Activated CD4-positive, alpha-beta memory T cell treated with anti-CD3 and anti-CD28 coated beads, Interleukin-2, amount 10 ng/mL, durations not matched to agents 7 days and 5 days (primary cell): ENCODE data around the gene METTL14. TPM values are rescaled to one million over a fixed set of nuclear protein-coding genes. Genes with fewer than 3 reads are reported as not detected.
A peak's percentile ranks its signal among the peaks of the same experiment; 100 is the strongest.
"Not testable (repeated sequence)": the region's sequence is repeated elsewhere in the genome, so short reads cannot be mapped to it uniquely, and the experiment has no call there.

Source experiments
- CTCF ChIA-PET: fragments of 350-600 bp; sonication (Branson Sonifier 250); formaldehyde crosslinking; loops from one replicate; lab custom pipeline; 2021; ENCODE audit warnings: antibody characterized with exemption, inconsistent platforms; lab: Charles Lee
- POLR2A ChIA-PET: fragments of 350-600 bp; sonication (Branson Sonifier 250); formaldehyde crosslinking; loops from one replicate; lab custom pipeline; 2021; ENCODE audit warnings: antibody characterized with exemption; lab: Charles Lee
- DNase-seq: peaks from one replicate; pipeline ENCODE4 v3.0.0-alpha.2; 2020
- H3K27ac Mint-ChIP-seq: one replicate; pipeline ENCODE4 v1.8.0; 2021; ENCODE audit warnings: mild to moderate bottlenecking, mixed read lengths
- H3K27me3 Mint-ChIP-seq: one replicate; pipeline ENCODE4 v1.8.0; 2021; ENCODE audit warnings: mixed read lengths
- H3K36me3 Mint-ChIP-seq: one replicate; pipeline ENCODE4 v1.8.0; 2021; ENCODE audit warnings: low read depth, mixed read lengths
- H3K4me1 Mint-ChIP-seq: one replicate; pipeline ENCODE4 v1.8.0; 2021; ENCODE audit warnings: mixed read lengths
- H3K4me3 Mint-ChIP-seq: one replicate; pipeline ENCODE4 v1.8.0; 2021; ENCODE audit warnings: mild to moderate bottlenecking, mixed read lengths
- H3K9me3 Mint-ChIP-seq: one replicate; pipeline ENCODE4 v1.8.0; 2021; ENCODE audit warnings: mixed read lengths
- total RNA-seq, 2 experiments: library from RNA; stranded (reverse); gene quantifications; one replicate each; pipeline ENCODE4 v1.2.3, GENCODE V29; 2021

The METTL14 gene
- total RNA-seq = 10 to 100 TPM; 44.3 to 46.2 TPM

DNA sequence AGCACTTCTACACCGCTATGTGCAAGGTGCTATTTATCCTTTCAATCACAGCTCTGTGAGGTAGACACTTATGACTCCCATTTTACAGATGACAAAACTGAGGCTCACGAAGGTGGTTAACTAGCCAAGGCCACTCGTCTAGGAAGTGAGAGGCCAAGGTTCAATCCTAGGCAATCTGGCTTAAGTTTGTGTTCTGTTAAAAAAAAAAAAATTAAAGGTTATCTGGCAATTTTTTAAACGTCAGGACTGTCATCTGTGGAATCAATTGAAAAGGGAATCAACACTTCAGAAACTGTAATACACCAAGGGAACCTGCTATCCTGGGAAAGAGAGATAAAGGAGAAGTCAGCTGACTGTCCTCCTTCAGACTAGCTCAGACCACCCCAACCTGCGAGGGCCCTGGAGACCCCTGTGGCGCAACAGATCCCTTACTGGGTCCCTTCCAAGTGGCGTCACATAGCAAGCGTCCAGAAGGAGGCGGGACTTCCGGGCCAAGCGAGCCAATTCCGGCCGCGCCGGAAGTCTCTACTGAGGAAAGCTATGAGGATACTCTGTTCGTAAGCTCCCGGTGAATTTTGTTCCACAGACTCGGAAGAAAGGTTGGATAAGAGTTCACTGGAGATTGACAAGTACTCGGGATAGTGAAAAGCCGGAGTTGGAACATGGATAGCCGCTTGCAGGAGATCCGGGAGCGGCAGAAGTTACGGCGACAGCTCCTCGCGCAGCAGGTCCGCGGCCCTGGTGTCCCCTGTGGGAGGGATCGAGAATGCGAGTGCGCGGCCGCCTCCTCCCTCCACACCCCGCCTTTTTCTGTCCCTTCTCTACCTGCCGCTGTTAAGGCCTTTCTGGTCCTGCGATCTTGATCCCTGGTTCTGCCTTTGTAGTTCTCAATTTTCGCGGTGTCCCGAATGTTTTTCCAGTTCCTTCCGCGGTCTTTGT is at the start of gene METTL14:
METTL14 (plus strand) TSS at position 520 of the 939 bp plus-strand sequence; CDS start at position 663, 143 bp downstream.
- Mint-ChIP-seq H3K4me3 (peak within 1 kb of the TSS; percentile 88), H3K27ac (peak within 1 kb of the TSS; percentile 87), H3K9me3 (no peaks in the 10 kb centered on the region), H3K27me3 (peaks cover 2% of the 10 kb centered on the region), H3K36me3 (peaks cover 13% of the 10 kb centered on the region), H3K4me1 (peaks cover 33% of the 10 kb centered on the region)
- ChIA-PET CTCF (interaction anchor here (0.8 to 1.9 kb wide), 8 partner anchors 9 to 332 kb away, joined by 3 to 4 read pairs (median 3); partner anchors contain the start of genes PRSS12 and SEC24D), POLR2A (interaction anchor here (0.6 to 1.8 kb wide), 17 partner anchors 8 to 769 kb away, joined by 3 to 15 read pairs (median 4); a partner anchor contains a TSS)
- peak; percentile 90 for DNase-seq

DNA sequence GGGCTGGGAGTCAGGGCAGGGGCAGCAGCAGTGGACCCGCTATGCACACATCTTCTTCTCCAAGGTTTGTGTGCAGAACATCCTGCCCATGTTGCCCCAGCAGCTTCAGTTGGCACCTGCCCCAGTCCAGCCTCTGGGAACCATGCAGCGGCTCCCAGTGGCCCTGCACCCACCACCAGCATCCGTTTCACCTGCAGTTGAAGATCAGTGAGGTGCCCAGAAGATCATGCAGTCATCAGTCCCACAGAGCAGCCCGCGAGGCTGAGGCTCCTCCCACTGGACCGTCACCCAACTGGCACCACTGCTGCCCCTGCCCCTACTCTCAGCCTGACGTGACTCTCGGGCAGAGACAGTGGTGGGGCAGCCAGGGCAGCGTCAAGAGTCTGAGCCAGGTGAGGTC is 49.1 kb upstream of the METTL14 start:
- DNase-seq, POLR2A ChIA-PET, H3K27me3 Mint-ChIP-seq, H3K4me1 Mint-ChIP-seq, CTCF ChIA-PET, H3K4me3 Mint-ChIP-seq, H3K9me3 Mint-ChIP-seq, H3K27ac Mint-ChIP-seq: not testable (repeated sequence)
- H3K36me3 Mint-ChIP-seq = peaks cover 19% of the 10 kb centered on the region

DNA sequence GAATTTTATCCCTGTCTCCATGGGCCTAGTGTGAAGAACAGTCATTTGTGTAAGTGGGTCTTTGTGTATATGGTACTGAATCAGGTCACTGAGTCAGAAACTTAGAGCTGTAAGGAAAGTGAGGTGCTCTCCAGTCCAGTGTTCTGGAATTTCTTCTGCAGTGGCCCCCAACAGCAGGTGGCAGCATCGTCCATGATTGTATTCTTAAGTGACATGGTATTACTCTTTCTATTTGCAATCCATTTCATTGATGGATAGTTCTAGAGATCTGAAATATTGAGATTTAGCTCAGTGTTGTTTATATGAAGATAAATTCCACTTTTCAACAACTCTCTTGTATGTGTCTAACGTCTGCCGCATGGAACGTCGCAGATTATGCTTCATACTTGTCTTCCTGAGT is 20.5 kb upstream of the METTL14 start:
- H3K9me3 Mint-ChIP-seq, H3K4me1 Mint-ChIP-seq, H3K27me3 Mint-ChIP-seq, POLR2A ChIA-PET, H3K27ac Mint-ChIP-seq, CTCF ChIA-PET, H3K4me3 Mint-ChIP-seq, H3K36me3 Mint-ChIP-seq: not testable (repeated sequence)
- DNase-seq = peak; percentile 41

DNA sequence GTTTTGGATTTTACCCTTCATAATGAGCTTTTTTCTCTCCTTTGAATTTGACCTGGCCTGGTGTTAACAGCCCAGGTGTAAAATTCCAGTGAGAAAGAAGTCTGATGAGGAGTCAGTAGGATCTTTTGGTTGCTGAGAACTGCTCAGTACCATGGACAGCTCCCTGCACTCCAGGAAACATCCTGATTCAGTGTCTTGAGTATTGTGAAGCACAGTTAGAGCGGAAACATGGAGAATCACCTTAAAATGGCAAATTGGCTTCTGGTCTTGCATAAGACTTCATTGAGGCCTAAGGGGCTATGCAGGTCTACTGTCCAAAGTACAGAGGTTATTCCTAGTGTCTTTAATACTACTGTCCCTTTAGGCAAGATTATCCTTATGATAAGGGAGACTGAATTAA is 16.0 kb upstream of the METTL14 start:
- H3K4me3 Mint-ChIP-seq, H3K4me1 Mint-ChIP-seq, H3K27me3 Mint-ChIP-seq, POLR2A ChIA-PET, CTCF ChIA-PET, H3K36me3 Mint-ChIP-seq, H3K27ac Mint-ChIP-seq, H3K9me3 Mint-ChIP-seq: not testable (repeated sequence)
- peak; percentile 64 for DNase-seq

DNA sequence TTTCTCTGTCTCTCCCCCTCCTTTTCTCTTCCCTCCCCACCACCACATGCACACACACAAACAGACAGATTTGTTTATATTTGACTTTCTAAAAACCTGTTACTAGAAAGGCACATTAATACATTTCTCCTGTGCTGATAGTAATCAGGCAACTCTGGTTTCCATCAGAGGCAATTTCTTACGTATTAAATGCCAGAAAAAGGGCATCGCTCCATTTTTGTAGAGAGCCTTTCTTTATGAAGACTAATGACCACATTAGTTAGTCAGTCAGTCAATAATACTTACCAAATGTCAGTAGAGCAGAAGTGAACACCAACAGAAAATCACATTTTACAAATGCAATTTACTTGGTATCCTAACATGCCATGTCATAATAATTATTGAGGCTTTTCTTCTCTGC is 14.2 kb upstream of the METTL14 start:
- POLR2A ChIA-PET = not testable (repeated sequence)

DNA sequence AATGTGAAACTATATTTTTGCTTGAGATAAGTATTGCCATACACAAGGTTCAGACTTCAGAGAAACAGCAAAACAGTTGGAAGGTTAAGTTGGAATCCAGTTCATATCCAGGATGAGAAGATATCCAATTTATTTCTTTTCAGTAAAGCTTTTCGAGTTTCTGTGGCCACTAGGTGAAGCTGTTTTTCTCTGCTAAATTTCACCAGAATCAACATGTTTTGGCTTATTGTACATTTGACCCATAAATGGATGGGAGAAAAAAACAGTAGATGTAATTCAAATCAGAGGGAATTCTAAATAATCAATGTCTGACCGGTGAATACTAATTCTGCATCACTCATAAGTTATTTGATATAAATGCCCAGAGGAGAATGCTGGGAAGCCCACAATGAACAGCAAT is 9.1 kb upstream of the METTL14 start:
- no peak overlapping the region for H3K27ac Mint-ChIP-seq
- no peaks in the 10 kb centered on the region for H3K27me3 Mint-ChIP-seq
- H3K4me3 Mint-ChIP-seq = no peak overlapping the region
- CTCF ChIA-PET = no interaction called here
- POLR2A ChIA-PET = interaction anchor here (0.9 kb wide), 1 partner anchor 9 kb away, joined by 3 read pairs; the partner anchor contains the start of gene METTL14
- no peaks in the 10 kb centered on the region for H3K36me3 Mint-ChIP-seq
- no peak for DNase-seq
- H3K9me3 Mint-ChIP-seq = no peaks in the 10 kb centered on the region
- H3K4me1 Mint-ChIP-seq = no peaks in the 10 kb centered on the region

More for the DNA sequence above, 14.2 kb upstream of the METTL14 start:
- H3K4me1 Mint-ChIP-seq, H3K4me3 Mint-ChIP-seq, CTCF ChIA-PET, H3K36me3 Mint-ChIP-seq, H3K27me3 Mint-ChIP-seq, DNase-seq, H3K27ac Mint-ChIP-seq, H3K9me3 Mint-ChIP-seq: not testable (repeated sequence)

DNA sequence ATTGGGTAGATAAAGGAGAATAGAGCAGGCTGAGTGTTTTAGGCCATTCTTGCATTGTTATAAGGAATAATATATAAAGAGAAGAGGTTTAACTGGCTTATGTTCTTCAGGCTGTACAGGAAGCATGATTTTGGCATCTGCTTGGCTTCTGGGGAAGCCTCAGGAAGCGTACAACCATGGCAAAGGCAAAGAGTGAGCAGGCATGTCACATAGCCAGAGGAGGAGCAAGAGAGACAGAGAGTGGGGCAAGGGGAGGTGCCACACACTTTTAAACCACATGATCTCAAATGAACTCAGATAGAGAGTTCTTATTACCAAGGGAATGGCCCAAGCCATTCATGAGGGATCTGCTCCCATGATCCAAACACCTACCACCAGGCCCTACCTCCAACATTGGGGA is 4.4 kb upstream of the METTL14 start:
- ChIA-PET POLR2A (no interaction called here), CTCF (no interaction called here)
- H3K9me3 Mint-ChIP-seq = no peaks in the 10 kb centered on the region
- H3K36me3 Mint-ChIP-seq = peaks cover 3% of the 10 kb centered on the region
- no peak overlapping the region for H3K27ac Mint-ChIP-seq
- peaks cover 15% of the 10 kb centered on the region for H3K4me1 Mint-ChIP-seq
- no peak for DNase-seq
- H3K27me3 Mint-ChIP-seq = peaks cover 2% of the 10 kb centered on the region
- H3K4me3 Mint-ChIP-seq = no peak overlapping the region

DNA sequence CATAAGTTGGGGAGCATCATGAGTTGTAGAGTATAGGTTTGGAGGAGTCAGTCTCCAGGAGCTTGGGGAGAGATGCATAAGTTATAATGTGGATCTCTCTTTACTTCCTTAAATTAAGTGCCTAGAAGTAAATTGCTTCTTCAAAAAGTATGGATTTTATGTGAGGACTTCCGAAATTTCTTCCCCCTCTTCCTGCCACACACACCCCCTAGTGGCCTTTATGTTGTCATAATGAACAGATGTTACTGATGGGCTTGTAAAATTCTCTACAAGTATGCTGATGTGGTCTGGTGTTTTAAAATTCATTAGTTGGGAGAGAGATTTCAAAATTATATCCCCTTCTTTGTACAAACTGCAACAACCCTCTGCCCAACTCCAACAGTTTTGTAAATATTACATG is 2.3 kb upstream of the METTL14 start:
- H3K9me3 Mint-ChIP-seq = no peaks in the 10 kb centered on the region
- peaks cover 2% of the 10 kb centered on the region for H3K27me3 Mint-ChIP-seq
- H3K4me3 Mint-ChIP-seq = no peak overlapping the region
- peaks cover 8% of the 10 kb centered on the region for H3K36me3 Mint-ChIP-seq
- ChIA-PET POLR2A (no interaction called here), CTCF (interaction anchor here (0.7 kb wide), 1 partner anchor 131 kb away, joined by 5 read pairs; no protein-coding TSS in a partner anchor)
- H3K27ac Mint-ChIP-seq = no peak overlapping the region
- DNase-seq = no peak
- H3K4me1 Mint-ChIP-seq = peaks cover 33% of the 10 kb centered on the region

DNA sequence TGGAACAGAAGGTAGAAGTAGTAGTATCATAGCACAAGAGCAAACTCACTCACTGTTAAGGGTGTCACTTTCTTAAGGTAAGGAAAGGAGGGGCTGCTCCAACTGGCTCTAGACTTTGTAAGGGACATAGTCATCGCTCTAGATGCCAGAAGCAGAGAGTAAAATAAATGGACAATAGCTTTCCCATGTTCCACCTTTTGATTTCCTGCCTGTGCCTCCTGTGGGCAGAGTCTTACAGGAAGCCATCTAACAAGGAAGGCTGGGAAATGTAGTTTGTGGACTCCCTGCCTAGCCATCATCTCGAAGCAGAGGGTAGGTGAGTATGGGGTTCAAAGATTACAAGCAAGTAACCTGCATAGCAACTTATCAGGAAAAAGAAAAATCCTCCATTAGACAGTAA is 1.7 kb upstream of the METTL14 start:
- ChIA-PET POLR2A (no interaction called here), CTCF (no interaction called here)
- Mint-ChIP-seq H3K27me3 (peaks cover 2% of the 10 kb centered on the region), H3K4me1 (peaks cover 33% of the 10 kb centered on the region), H3K36me3 (peaks cover 8% of the 10 kb centered on the region), H3K4me3 (no peak overlapping the region), H3K9me3 (no peaks in the 10 kb centered on the region), H3K27ac (no peak overlapping the region)
- no peak for DNase-seq

DNA sequence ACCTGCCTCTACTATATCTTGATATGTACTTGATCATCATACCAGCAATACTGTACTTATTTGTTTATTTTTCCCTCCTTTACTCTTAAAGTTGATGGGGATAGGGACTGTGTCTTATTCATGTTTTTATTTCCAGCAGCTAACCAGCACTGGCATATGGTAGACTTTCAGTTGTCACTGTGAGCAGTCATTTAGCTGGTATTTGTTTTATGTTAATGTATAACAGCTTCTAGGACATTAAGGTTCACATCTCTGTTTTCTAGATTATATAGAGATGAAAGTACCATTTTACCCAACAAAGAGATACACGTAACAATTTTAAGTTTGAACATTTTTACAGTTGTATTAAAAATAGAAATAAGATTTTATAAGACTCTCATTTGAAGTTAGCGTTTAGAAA is 17.9 kb downstream of the METTL14 start:
- Mint-ChIP-seq H3K4me3 (no peak overlapping the region), H3K4me1 (no peaks in the 10 kb centered on the region), H3K36me3 (peaks cover 48% of the 10 kb centered on the region), H3K27me3 (no peaks in the 10 kb centered on the region), H3K9me3 (no peaks in the 10 kb centered on the region), H3K27ac (no peak overlapping the region)
- ChIA-PET POLR2A (no interaction called here), CTCF (no interaction called here)
- no peak for DNase-seq

DNA sequence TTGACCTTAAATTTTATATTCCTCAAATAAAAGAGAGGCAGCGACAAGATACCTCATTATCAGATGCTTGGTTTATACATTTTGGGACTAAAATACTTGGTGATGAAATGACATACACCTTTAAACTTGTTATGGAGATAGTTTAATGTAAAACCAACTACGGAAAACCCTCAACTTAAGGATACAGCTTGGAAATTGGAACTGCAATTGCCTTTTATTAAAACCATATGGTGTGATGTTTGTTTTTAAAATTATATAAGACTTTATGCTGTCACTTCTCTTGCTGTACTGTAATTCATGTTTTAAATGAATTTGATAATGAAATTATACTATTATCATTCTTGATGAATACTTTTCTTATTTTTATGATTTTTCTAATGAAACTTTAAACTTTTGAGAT is 25.9 kb downstream of the METTL14 start:
- POLR2A ChIA-PET = interaction anchor here (1.2 kb wide), 1 partner anchor 26 kb away, joined by 4 read pairs; the partner anchor contains the start of gene METTL14
- H3K4me1 Mint-ChIP-seq = peaks cover 5% of the 10 kb centered on the region
- H3K9me3 Mint-ChIP-seq = no peaks in the 10 kb centered on the region
- no peak overlapping the region for H3K27ac Mint-ChIP-seq
- no peak for DNase-seq
- H3K27me3 Mint-ChIP-seq = no peaks in the 10 kb centered on the region
- H3K4me3 Mint-ChIP-seq = no peak overlapping the region
- peaks cover 48% of the 10 kb centered on the region for H3K36me3 Mint-ChIP-seq
- CTCF ChIA-PET = no interaction called here

DNA sequence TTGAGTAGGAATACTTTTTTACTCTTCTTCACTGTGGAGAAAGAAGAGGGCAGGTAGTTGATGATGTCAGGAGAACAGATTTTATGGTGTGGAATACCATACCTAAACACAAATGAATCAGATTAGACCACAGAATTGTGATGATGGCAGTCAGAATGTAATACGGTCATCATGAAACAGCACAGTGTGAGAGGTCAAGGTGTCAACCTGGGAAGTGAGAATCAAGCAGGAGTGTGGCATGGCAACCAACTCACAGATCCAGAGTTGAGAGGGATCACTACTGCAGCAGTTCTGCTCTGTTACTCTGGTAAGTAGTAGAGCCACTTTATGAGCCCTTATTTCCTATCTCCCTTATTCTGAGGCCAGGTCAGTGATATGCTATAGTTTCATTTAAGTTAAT is 27.7 kb downstream of the METTL14 start:
- Mint-ChIP-seq H3K4me1 (peaks cover 5% of the 10 kb centered on the region), H3K27ac (no peak overlapping the region), H3K36me3 (peaks cover 36% of the 10 kb centered on the region), H3K27me3 (no peaks in the 10 kb centered on the region), H3K9me3 (no peaks in the 10 kb centered on the region), H3K4me3 (no peak overlapping the region)
- no peak for DNase-seq
- ChIA-PET POLR2A (interaction anchor here (1.6 kb wide), 1 partner anchor 27 kb away, joined by 3 read pairs; the partner anchor contains the start of gene METTL14), CTCF (interaction anchor here (1.1 kb wide), 1 partner anchor 10 kb away, joined by 4 read pairs; no protein-coding TSS in a partner anchor)

DNA sequence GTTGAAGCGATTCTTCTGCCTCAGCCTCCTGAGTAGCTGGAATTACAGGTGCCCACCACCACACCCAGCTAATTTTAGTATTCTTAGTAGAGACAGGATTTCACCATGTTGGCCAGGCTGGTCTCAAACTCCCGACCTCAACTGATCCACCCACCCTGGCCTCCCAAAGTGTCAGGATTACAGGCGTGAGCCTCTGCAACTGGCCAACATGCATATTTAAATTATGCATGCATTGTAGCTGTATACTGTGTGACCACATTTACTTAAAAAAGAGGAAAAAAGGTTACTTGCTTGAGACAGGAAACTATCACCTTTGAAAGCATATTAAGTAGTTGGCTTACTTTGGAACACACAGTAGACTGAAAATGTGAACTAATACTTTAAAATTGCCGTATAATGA is 29.5 kb downstream of the METTL14 start:
- H3K27me3 Mint-ChIP-seq = no peaks in the 10 kb centered on the region
- H3K4me1 Mint-ChIP-seq = peaks cover 5% of the 10 kb centered on the region
- H3K4me3 Mint-ChIP-seq = no peak overlapping the region
- ChIA-PET CTCF (no interaction called here), POLR2A (interaction anchor here (0.8 to 0.9 kb wide), 2 partner anchors 8 to 139 kb away, joined by 3 read pairs; no protein-coding TSS in a partner anchor)
- H3K9me3 Mint-ChIP-seq = no peaks in the 10 kb centered on the region
- H3K27ac Mint-ChIP-seq = no peak overlapping the region
- DNase-seq = no peak
- peaks cover 32% of the 10 kb centered on the region for H3K36me3 Mint-ChIP-seq
